GM20431 (cell line): Measurements from ENCODE around the gene STK35.

Source experiments
- in situ Hi-C: fragments of 300-500 bp; cut with MseI, MboI; formaldehyde crosslinking; loops from one replicate; pipeline ENCODE4 v1.15.0; 2020; ENCODE audit warnings: low sequenced_read_pairs; ENCODE audit not compliant: unreplicated experiment

Gene STK35

GRCh38 chr20:2131366-2131765 lies 29.7 kb downstream of the STK35 start:
- in situ Hi-C loops: no loop called here

- in situ Hi-C loops: no loop called here
These were observed 30.9 kb downstream of the STK35 start for GRCh38 chr20:2132461-2132901.

GRCh38 chr20:2133318-2134183 lies 31.9 kb downstream of the STK35 start:
- in situ Hi-C loops: no loop called here

- in situ Hi-C loops: no loop called here
These were observed 33.4 kb downstream of the STK35 start for GRCh38 chr20:2135013-2135412.

- in situ Hi-C loops: no loop called here
These were observed 34.6 kb downstream of the STK35 start for GRCh38 chr20:2136275-2136674.

GRCh38 chr20:2137552-2138201 lies 36.0 kb downstream of the STK35 start:
- in situ Hi-C loops: no loop called here

GRCh38 chr20:2138396-2138795 lies 36.8 kb downstream of the STK35 start:
- in situ Hi-C loops: no loop called here

- in situ Hi-C loops: no loop called here
These were observed 37.6 kb downstream of the STK35 start for GRCh38 chr20:2139250-2139649.

- in situ Hi-C loops: no loop called here
These were observed 38.1 kb downstream of the STK35 start for GRCh38 chr20:2139736-2140135.

GRCh38 chr20:2140561-2140960 lies 38.9 kb downstream of the STK35 start:
- in situ Hi-C loops: no loop called here

GRCh38 chr20:2141600-2142575 lies 40.3 kb downstream of the STK35 start:
- in situ Hi-C loops: no loop called here

GRCh38 chr20:2142649-2143048 lies 41.0 kb downstream of the STK35 start:
- in situ Hi-C loops: no loop called here

GRCh38 chr20:2143594-2143993 lies 42.0 kb downstream of the STK35 start:
- in situ Hi-C loops: no loop called here

- in situ Hi-C loops: no loop called here
These were observed 43.2 kb downstream of the STK35 start for GRCh38 chr20:2144850-2145249.

- in situ Hi-C loops: no loop called here
These were observed 43.7 kb downstream of the STK35 start for GRCh38 chr20:2145376-2145775.

- in situ Hi-C loops: no loop called here
These were observed 44.6 kb downstream of the STK35 start for GRCh38 chr20:2146080-2146867.

GRCh38 chr20:2149507-2149906 lies 47.9 kb downstream of the STK35 start:
- in situ Hi-C loops: no loop called here

- in situ Hi-C loops: loop anchor here (25.0 kb wide), 1 partner anchor 163 kb away; the partner anchor contains the start of gene PDYN
These were observed 49.0 kb downstream of the STK35 start for GRCh38 chr20:2150660-2151059.

- in situ Hi-C loops: loop anchor here (25.0 kb wide), 1 partner anchor 165 kb away; the partner anchor contains the start of gene PDYN
These were observed 50.2 kb downstream of the STK35 start for GRCh38 chr20:2151858-2152281.
